Astrocyte of the spinal cord (primary cell): ENCODE data around the gene DYSF.
"Not testable (repeated sequence)": the region's sequence is repeated elsewhere in the genome, so short reads cannot be mapped to it uniquely, and the experiment has no call there.

Source experiments
- DNase-seq: peaks from one replicate; pipeline ENCODE4 v3.0.0; 2011; ENCODE audit warnings: low read depth, low spot score
- H3K4me3 ChIP-seq: 2 replicates; pipeline ENCODE4 v1.5.1; 2011; ENCODE audit warnings: low read depth, mild to moderate bottlenecking, low read length, moderate library complexity
- in situ Hi-C: cut with HindIII; loops from 2 replicates; pipeline ENCODE4 v1.10.0; 2017; ENCODE audit warnings: low sequenced_read_pairs
- TF ChIP-seq, protein P1 (sequence below): IDR thresholded peaks from 2 replicates; pipeline ENCODE4 v1.5.1; 2012; ENCODE audit warnings: low read depth, mild to moderate bottlenecking, low read length, inconsistent platforms

DYSF gene

GRCh38 chr2:71453404-71454220 is at the start of gene DYSF:
TSS of gene DYSF (plus strand) at chr2:71453561.
- peak within 1 kb of the TSS; percentile 45 for H3K4me3 ChIP-seq
- DNase-seq, result peak; percentile 23
- in situ Hi-C loops, result no loop called here
- TF ChIP-seq, protein P1, sequence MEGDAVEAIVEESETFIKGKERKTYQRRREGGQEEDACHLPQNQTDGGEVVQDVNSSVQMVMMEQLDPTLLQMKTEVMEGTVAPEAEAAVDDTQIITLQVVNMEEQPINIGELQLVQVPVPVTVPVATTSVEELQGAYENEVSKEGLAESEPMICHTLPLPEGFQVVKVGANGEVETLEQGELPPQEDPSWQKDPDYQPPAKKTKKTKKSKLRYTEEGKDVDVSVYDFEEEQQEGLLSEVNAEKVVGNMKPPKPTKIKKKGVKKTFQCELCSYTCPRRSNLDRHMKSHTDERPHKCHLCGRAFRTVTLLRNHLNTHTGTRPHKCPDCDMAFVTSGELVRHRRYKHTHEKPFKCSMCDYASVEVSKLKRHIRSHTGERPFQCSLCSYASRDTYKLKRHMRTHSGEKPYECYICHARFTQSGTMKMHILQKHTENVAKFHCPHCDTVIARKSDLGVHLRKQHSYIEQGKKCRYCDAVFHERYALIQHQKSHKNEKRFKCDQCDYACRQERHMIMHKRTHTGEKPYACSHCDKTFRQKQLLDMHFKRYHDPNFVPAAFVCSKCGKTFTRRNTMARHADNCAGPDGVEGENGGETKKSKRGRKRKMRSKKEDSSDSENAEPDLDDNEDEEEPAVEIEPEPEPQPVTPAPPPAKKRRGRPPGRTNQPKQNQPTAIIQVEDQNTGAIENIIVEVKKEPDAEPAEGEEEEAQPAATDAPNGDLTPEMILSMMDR, result no peak

DNA sequence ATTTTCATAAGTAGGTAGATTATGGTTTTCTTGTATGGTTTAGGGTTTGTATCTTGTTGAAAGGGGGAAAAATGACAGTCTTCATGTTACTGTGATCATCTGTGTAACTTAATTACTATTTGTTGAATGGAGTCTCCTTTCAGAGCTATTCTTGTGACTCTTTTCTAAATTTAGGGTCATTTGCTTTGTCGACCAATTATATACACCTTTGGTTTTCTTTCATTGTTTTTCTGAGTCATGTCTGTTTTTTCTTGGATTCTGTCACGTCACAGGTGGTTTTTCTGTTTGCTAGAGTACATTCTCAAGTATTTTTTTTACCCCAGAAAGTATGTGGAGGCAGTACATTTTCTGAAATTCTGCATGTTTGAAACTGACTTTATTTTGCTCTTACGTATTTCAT is 43.8 kb upstream of the DYSF start:
- TF ChIP-seq, protein P1, result no peak
- no peak overlapping the region for H3K4me3 ChIP-seq
- no peak for DNase-seq
- in situ Hi-C loops, result no loop called here

- DNase-seq, result no peak
- TF ChIP-seq, protein P1, result no peak
- in situ Hi-C loops, result no loop called here
- no peak overlapping the region for H3K4me3 ChIP-seq
These were observed 42.7 kb upstream of the DYSF start for GRCh38 chr2:71410696-71411095.

GRCh38 chr2:71416866-71417265 is 36.5 kb upstream of the DYSF start:
- in situ Hi-C loops, H3K4me3 ChIP-seq, DNase-seq: not testable (repeated sequence)

DNA sequence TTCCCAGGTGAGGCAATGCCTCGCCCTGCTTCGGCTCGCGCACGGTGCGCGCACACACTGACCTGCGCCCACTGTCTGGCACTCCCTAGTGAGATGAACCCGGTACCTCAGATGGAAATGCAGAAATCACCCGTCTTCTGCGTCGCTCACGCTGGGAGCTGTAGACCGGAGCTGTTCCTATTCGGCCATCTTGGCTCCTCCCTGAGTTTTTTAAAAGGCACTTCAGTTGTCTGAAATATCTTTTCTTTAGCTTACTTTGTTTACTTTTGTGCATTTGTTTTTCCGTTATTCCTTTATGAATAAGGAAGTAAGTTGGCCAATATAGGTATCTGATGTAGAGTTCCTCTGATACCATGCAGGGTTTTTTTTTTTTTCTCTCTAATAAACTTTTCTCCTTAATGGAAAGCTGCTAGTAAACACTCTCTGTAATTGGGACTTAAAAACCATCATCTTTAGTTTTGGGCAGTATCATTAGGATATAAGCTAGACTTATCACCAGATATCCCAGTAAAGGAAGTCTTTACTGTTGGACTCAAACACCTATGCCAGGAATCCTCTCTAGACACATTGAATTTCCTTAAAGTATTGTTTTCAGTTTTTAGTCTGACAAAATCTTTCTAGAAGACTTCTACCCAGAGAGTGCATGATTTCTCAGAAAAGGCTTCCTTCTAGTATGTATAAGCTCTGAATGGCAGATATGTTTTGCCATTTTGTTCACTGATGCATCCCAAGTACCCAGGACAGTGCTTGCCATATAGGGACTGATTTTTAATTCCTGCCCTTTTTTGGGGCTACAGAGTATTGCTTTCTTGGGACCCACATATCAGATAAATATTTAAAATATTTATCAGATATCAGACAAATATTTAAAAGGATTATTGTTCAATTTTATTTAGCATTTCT is 35.8 kb upstream of the DYSF start:
- in situ Hi-C loops, result no loop called here
- H3K4me3 ChIP-seq, result peak overlapping the region; percentile 4
- TF ChIP-seq, protein P1, result no peak
- DNase-seq, result peak; percentile 8

DNA sequence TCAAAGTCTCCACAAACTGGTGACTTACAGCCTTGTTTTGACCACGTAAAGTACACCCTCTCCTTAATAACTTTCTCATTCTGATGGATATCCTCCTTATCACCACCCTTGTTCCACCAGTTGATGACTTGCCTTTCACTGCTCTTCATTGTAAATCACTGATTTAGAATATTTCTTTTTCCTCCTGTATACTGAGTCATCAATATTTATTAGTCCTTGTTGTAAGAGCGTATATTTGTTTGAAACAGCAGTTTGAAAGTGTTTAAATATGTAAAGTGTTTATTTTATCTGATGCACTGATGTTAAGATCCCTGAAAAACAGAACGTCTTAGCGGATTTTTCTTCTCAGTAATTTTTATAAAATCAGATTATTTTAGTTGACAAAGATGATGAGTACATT is 34.2 kb upstream of the DYSF start:
- no peak for DNase-seq
- H3K4me3 ChIP-seq, result no peak overlapping the region
- in situ Hi-C loops, result no loop called here
- TF ChIP-seq, protein P1, result no peak

- in situ Hi-C loops, result no loop called here
- no peak for DNase-seq
- H3K4me3 ChIP-seq, result no peak overlapping the region
- TF ChIP-seq, protein P1, result no peak
These were observed 33.4 kb upstream of the DYSF start for GRCh38 chr2:71419976-71420375.
